Right lobe of liver (tissue), 4 donors: ENCODE data around the gene TAF11.

Source experiments
- CTCF ChIP-seq, 4 donors: fragments of 200-600 bp in 3 of 4; fragments of 450-650 bp in 1 of 4; IDR thresholded peaks; one replicate each; pipeline versions ENCODE4 v1.5.1 to v1.8.0; 2016 to 2022; ENCODE audit warnings: antibody characterized with exemption in 4 of 4, mild to moderate bottlenecking in 2 of 4
- POLR2A ChIP-seq: fragments of 450-650 bp; IDR thresholded peaks from one replicate; pipeline ENCODE4 v1.6.1; 2017; ENCODE audit warnings: antibody characterized with exemption, mild to moderate bottlenecking
- donor health status: DM: no; HTN: no; CAD: no.
- donor health status: DM: no; HTN: no; CAD: no.
- donor health status: DM: no; HTN: yes; CAD: no.

- TF ChIP-seq POLR2A (no peak), CTCF (IDR thresholded peaks at IDR 0.05) (no peak)
Observed at GRCh38 chr6:34865107-34865506, 22.7 kb downstream of the TAF11 start.
